Measurements from ENCODE around the gene PRSS27.

DNA sequence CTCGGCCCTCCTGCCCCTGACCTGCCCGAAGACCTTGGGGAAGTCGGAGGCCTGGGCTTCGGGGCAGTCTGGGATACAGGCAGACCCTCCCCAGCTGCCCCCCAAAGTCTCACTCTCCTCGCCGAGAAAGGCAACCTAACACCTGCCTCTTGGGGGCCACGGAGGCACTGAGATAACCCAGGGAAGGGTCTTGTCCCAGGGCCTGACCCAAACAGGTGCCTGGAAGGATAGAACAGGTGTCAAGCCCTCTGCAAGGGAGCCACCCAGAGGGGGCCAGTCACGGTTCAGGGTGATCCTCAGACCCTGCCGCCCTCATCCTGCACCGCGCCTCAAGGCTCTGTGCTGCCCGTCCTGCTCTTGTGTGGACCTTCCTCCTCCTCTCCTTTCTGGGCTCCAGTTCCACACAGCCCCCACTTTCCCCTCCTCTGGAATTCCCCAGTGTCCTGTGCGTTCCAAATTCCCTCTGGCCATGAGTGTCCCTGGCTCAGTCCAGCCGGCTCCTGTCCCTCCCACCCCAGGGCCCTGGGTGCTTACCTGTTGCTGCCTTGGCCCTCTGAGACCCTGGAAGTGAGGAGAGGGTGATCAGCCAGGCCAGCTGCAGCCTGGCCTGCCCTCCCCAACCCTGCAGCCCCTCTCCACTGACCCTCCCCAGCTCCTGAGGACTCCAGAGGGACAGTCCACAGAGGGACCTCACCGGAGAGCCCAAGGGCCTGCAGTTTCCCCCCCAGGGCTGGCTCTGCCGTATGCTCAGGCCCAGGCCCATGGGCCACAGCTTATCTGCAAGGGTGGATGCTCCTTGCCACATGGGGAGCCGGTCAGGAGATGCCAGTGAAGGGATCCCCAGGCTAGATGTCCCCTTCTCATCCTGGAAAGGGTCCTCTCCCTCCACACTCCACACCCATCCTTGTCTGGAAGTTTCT, 3.8 kb downstream of the PRSS27 start:
- TF ChIP-seq, protein P1, sequence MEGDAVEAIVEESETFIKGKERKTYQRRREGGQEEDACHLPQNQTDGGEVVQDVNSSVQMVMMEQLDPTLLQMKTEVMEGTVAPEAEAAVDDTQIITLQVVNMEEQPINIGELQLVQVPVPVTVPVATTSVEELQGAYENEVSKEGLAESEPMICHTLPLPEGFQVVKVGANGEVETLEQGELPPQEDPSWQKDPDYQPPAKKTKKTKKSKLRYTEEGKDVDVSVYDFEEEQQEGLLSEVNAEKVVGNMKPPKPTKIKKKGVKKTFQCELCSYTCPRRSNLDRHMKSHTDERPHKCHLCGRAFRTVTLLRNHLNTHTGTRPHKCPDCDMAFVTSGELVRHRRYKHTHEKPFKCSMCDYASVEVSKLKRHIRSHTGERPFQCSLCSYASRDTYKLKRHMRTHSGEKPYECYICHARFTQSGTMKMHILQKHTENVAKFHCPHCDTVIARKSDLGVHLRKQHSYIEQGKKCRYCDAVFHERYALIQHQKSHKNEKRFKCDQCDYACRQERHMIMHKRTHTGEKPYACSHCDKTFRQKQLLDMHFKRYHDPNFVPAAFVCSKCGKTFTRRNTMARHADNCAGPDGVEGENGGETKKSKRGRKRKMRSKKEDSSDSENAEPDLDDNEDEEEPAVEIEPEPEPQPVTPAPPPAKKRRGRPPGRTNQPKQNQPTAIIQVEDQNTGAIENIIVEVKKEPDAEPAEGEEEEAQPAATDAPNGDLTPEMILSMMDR (IDR thresholded peaks at IDR 0.05), result no peak
- no peak for TF ChIP-seq ZFX (IDR thresholded peaks at IDR 0.05; ENCODE audit: borderline replicate concordance)

Data from 22Rv1 (cell line).